Muscle layer of colon (tissue), 2 donors: ENCODE data around the gene IDI2.
"Not testable (repeated sequence)": the region's sequence is repeated elsewhere in the genome, so short reads cannot be mapped to it uniquely, and the experiment has no call there.

Experiments
- H3K27ac ChIP-seq: one replicate; pipeline ENCODE4 v1.7.0; 2013; ENCODE audit warnings: low read depth, mild to moderate bottlenecking, low read length, moderate library complexity
- H3K27me3 ChIP-seq, 2 donors: one replicate each; pipeline ENCODE4 v1.7.0; 2013; ENCODE audit warnings: low read length in 2 of 2, mild to moderate bottlenecking in 2 of 2; ENCODE audit not compliant: insufficient read depth in 2 of 2, control insufficient read depth in 1 of 2
- H3K36me3 ChIP-seq: one replicate; pipeline ENCODE4 v1.7.0; 2013; ENCODE audit warnings: mild to moderate bottlenecking, low read length; ENCODE audit not compliant: insufficient read depth
- H3K4me1 ChIP-seq: one replicate; pipeline ENCODE4 v1.7.0; 2013; ENCODE audit warnings: mild to moderate bottlenecking, low read length; ENCODE audit not compliant: insufficient read depth
- H3K4me3 ChIP-seq, 2 donors: one replicate each; pipeline ENCODE4 v1.7.0; 2013; ENCODE audit warnings: low read length in 2 of 2, low read depth in 1 of 2, mild to moderate bottlenecking in 1 of 2, moderate library complexity in 1 of 2
- H3K9ac ChIP-seq: one replicate; pipeline ENCODE4 v1.7.0; 2013; ENCODE audit warnings: low read length
- H3K9me3 ChIP-seq: one replicate; pipeline ENCODE4 v1.7.0; 2013; ENCODE audit warnings: mild to moderate bottlenecking, low read length
- donor health status: abdominal sarcoma.
- donor health status: Adenocarcinoma of cecum.

IDI2 gene

DNA sequence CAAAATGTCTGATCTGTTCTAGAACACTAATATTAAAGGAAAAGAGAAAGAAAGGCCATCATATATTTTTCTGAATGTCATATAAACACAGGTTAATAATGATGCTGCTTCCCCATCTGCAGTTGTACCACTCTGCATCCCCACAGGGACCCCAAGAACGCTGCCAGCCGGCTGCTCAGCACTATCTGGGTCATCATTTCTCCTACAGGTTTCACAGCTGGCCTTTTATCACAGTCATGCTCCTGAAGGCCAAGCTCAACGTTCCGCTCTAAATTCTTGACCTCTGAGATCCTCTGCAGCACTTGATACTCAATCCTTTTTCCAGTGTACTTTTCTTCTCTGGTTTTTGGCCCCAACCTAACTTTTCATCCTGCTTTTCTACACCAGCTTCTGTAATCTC is 18.5 kb upstream of the IDI2 start:
- Histone ChIP-seq H3K27ac (no peak overlapping the region), H3K4me3 (no peak overlapping the region), H3K27me3 (no peaks in the 10 kb centered on the region), H3K9ac (no peak overlapping the region), H3K36me3 (peaks cover 27% of the 10 kb centered on the region), H3K4me1 (peaks cover 8% of the 10 kb centered on the region), H3K9me3 (no peaks in the 10 kb centered on the region)

- no peaks in the 10 kb centered on the region for H3K27me3 ChIP-seq
- H3K4me1 ChIP-seq = peaks cover 8% of the 10 kb centered on the region
- no peak overlapping the region for H3K9ac ChIP-seq
- no peaks in the 10 kb centered on the region for H3K9me3 ChIP-seq
- H3K27ac ChIP-seq = no peak overlapping the region
- peaks cover 27% of the 10 kb centered on the region for H3K36me3 ChIP-seq
- no peak overlapping the region for H3K4me3 ChIP-seq
Observed at GRCh38 chr10:1043532-1043995, 17.9 kb upstream of the IDI2 start.

DNA sequence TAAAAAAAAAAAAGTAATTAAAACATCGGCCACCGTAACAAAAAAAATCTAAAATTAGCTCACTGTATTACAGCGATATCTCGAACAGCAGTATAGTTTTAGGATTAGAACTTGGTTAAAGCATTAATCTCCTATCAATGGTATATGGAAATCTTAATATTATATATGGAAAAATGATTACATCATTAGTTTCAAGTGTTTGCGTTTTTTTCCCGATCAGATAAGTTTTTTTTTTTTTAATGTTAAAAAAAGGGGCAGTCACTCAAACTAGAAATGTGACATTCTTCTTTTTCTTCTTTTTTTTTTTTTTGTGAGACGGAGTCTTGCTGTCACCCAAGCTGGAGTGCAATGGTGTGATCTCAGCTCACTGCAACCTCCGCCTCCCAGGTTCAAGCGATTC is 15.9 kb upstream of the IDI2 start:
- Histone ChIP-seq H3K9me3 (no peaks in the 10 kb centered on the region), H3K9ac (no peak overlapping the region), H3K27me3 (no peaks in the 10 kb centered on the region), H3K4me1 (no peaks in the 10 kb centered on the region), H3K4me3 (no peak overlapping the region), H3K27ac (no peak overlapping the region), H3K36me3 (peaks cover 27% of the 10 kb centered on the region)

- H3K9me3 ChIP-seq = no peaks in the 10 kb centered on the region
- H3K4me1 ChIP-seq = no peaks in the 10 kb centered on the region
- peaks cover 27% of the 10 kb centered on the region for H3K36me3 ChIP-seq
- H3K27me3 ChIP-seq = no peaks in the 10 kb centered on the region
- no peak overlapping the region for H3K4me3 ChIP-seq
- no peak overlapping the region for H3K27ac ChIP-seq
- H3K9ac ChIP-seq = no peak overlapping the region
Observed at GRCh38 chr10:1040133-1040532, 14.5 kb upstream of the IDI2 start.

GRCh38 chr10:1038769-1039168 is 13.1 kb upstream of the IDI2 start:
- H3K27ac ChIP-seq, H3K9me3 ChIP-seq, H3K9ac ChIP-seq, H3K27me3 ChIP-seq, H3K4me3 ChIP-seq, H3K4me1 ChIP-seq: not testable (repeated sequence)
- peaks cover 27% of the 10 kb centered on the region for H3K36me3 ChIP-seq

DNA sequence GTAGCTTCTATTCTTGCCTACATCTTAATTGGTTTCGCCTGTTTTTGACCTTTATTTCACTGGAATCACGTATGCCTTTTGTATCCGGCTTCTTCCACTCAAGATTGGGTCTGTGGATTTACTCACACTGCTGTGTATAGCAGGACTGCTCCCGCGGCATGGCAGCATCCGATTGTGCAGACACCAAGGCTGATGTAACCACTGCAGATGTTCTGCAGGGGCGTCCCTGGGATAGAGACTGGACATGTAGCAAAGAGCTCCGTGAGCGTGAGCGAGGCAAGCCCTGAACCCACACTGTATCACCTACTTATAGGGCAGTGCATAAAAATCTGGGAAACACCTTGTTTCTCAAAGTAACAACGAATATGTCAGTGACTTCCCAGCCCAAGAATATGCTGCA is 11.4 kb upstream of the IDI2 start:
- Histone ChIP-seq H3K4me1 (no peaks in the 10 kb centered on the region), H3K4me3 (no peak overlapping the region), H3K9me3 (no peaks in the 10 kb centered on the region), H3K27ac (no peak overlapping the region), H3K9ac (no peak overlapping the region), H3K27me3 (no peaks in the 10 kb centered on the region), H3K36me3 (peaks cover 17% of the 10 kb centered on the region)

- Histone ChIP-seq H3K4me1 (no peaks in the 10 kb centered on the region), H3K9ac (no peak overlapping the region), H3K4me3 (no peak overlapping the region), H3K9me3 (no peaks in the 10 kb centered on the region), H3K27me3 (no peaks in the 10 kb centered on the region), H3K27ac (no peak overlapping the region), H3K36me3 (peaks cover 13% of the 10 kb centered on the region)
Observed at GRCh38 chr10:1036341-1036791, 10.7 kb upstream of the IDI2 start.

- Histone ChIP-seq H3K4me3 (no peak overlapping the region), H3K27me3 (no peaks in the 10 kb centered on the region), H3K27ac (no peak overlapping the region), H3K9me3 (no peaks in the 10 kb centered on the region), H3K9ac (no peak overlapping the region), H3K36me3 (peaks cover 3% of the 10 kb centered on the region), H3K4me1 (no peaks in the 10 kb centered on the region)
Observed at GRCh38 chr10:1035201-1035600, 9.5 kb upstream of the IDI2 start.

DNA sequence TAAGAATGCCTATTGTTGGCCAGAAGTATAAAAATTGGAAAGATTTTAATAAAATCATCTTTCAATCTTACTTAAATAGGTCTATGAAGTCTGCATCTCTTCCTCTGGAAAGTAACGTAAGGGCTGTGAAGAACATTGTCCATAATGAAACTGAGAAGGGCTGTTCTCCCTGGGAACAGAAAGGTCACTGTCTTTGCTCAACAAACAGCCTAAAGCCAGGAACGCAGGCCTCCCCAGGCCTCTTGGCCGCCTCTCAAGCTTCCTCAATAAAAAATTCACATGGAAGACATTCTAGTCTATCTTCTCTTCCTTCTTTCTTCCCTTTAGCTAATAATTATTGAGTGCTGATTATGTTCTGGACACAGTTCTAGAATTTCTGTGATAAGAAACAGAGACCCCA is 9.1 kb upstream of the IDI2 start:
- H3K4me1 ChIP-seq = no peaks in the 10 kb centered on the region
- H3K27ac ChIP-seq = no peak overlapping the region
- no peaks in the 10 kb centered on the region for H3K9me3 ChIP-seq
- H3K27me3 ChIP-seq = no peaks in the 10 kb centered on the region
- H3K4me3 ChIP-seq = no peak overlapping the region
- H3K9ac ChIP-seq = no peak overlapping the region
- H3K36me3 ChIP-seq = no peaks in the 10 kb centered on the region

- H3K9ac ChIP-seq = no peak overlapping the region
- no peak overlapping the region for H3K27ac ChIP-seq
- H3K27me3 ChIP-seq = no peaks in the 10 kb centered on the region
Observed at GRCh38 chr10:1033601-1034000, 7.9 kb upstream of the IDI2 start.

DNA sequence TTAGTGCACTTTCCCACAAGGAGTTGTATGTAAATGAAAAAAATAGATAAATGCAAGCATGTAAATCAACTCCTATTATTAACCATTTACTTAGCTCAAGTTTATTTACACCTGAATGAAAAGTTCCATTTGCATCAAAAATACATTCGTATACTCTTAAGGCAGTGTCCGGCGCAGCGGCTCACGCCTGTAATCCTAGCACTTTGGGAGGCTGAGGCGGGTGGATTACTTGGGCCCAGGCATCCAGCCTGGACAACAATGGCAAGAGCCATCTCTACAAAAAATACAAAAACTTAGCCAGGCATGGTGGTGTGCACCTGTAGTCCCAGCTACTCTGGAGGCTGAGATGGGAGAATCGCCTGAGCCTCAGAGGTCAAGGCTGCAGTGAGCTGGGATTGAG is 4.2 kb upstream of the IDI2 start:
- Histone ChIP-seq H3K9me3 (no peaks in the 10 kb centered on the region), H3K27me3 (no peaks in the 10 kb centered on the region), H3K9ac (no peak overlapping the region), H3K27ac (no peak overlapping the region), H3K4me3 (no peak overlapping the region), H3K4me1 (no peaks in the 10 kb centered on the region), H3K36me3 (no peaks in the 10 kb centered on the region)

More at GRCh38 chr10:1033601-1034000, 7.9 kb upstream of the IDI2 start:
- Histone ChIP-seq H3K4me3 (no peak overlapping the region), H3K36me3 (no peaks in the 10 kb centered on the region), H3K4me1 (no peaks in the 10 kb centered on the region), H3K9me3 (no peaks in the 10 kb centered on the region)

- no peak overlapping the region for H3K9ac ChIP-seq
- no peak overlapping the region for H3K27ac ChIP-seq
- no peaks in the 10 kb centered on the region for H3K36me3 ChIP-seq
- H3K9me3 ChIP-seq = no peaks in the 10 kb centered on the region
- H3K4me3 ChIP-seq = no peak overlapping the region
- no peaks in the 10 kb centered on the region for H3K27me3 ChIP-seq
- no peaks in the 10 kb centered on the region for H3K4me1 ChIP-seq
Observed at GRCh38 chr10:1026578-1026977, 919 bp upstream of the IDI2 start.
